HG03066 (cell line): ENCODE results near the gene DIS3L2.

Source experiments
- ATAC-seq: cut with Tn5 transposase; IDR thresholded peaks from one replicate; pipeline ENCODE4 v1.9.1; 2021; ENCODE audit warnings: low read depth; ENCODE audit not compliant: unreplicated experiment

The DIS3L2 gene

DNA sequence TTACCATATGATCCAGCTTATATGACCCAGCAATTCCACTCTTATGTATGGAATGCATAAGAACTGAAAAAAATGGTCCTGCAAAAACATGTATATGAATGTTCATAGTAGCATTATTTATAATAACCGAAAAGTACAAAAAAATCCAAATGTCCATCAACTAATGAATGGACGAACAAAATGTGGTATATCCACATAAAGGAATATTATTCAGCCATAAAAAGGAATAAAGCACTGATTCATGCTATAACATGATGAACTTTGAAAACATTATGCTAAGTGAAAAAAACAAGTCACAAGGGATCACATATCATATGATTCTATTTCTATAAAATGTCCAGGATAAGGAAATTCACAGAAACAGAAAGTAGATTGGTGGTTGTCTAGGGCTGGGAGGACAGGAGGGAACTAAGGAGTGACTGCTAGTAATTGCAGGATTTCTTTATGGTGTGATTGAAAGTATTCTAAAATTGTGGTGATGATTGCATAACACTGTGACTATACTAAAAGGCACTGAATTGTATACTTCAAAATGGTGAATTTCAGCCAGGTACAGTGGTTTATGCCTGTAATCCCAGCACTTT is 10.0 kb upstream of the DIS3L2 start:
- no peak for ATAC-seq

DNA sequence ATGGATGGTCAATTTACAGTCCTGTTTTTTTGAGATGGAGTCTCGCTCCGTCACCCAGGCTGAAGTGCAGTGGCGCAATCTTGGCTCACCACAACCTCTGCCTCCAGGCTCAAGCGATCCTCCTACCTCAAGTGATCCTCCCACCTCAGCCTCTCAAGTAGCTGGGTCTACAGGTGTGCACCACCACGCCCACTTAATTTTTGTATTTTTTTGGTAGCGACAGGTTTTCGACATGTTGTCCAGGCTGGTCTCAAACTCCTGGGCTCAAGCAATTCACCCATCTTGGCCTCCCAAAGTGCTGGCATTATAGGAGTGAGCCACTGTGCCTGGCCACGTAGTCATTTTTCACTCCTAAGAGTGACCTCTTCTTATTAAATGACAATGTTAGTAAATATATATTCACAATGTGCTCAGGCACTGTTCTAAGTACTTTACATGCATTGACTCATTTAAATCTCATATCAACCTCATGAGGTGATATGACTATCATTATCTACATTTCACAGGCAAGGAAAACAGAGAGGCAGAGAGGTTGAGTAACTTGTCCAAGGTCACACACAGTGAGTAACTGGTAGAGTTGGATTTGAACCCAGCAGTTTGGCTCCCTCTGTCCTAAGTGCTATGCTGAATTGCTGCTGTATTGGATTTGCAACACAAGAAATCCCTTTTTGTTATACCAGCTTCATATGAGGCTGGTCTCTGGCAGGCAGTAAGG is 5.6 kb upstream of the DIS3L2 start:
- no peak for ATAC-seq

DNA sequence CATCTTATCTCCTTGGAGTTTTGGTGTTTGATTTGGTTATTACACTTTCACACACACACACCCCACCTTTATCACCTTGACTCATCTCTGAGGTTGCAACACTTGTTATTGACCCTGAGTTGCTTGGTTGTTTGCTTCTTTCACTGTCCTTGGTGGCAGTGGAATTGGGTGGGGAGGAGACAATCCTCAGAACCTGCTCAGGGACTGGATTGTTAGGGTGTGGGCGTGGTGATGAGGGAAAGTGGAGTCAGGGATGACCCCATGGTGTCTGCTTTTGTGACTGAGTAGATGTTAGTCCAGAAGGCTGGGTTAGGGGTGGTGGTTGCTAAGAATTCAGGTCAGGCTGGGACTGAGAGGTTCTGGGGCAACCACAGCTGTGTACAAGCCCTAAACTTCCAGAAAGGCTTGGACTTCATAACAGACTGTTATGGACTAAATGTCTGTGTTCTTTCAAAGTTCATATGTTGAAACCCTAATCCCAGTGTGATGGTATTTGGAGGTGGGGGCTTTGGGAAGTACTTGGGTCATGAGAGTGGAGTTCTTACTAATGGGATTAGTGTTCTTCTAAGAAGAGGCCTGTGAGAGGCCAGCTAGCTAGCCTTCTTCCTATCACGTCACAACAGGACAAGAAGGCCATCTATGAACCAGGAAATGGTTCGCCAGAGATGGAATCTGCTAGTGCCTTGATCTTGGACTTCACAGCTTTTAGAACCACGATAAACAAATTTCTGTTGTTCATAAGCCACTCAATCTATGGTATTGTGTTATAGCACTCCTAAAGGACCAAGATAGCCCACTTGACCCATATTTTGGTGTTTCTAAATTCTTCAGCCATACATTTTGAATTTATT is 3.4 kb upstream of the DIS3L2 start:
- ATAC-seq: no peak

DNA sequence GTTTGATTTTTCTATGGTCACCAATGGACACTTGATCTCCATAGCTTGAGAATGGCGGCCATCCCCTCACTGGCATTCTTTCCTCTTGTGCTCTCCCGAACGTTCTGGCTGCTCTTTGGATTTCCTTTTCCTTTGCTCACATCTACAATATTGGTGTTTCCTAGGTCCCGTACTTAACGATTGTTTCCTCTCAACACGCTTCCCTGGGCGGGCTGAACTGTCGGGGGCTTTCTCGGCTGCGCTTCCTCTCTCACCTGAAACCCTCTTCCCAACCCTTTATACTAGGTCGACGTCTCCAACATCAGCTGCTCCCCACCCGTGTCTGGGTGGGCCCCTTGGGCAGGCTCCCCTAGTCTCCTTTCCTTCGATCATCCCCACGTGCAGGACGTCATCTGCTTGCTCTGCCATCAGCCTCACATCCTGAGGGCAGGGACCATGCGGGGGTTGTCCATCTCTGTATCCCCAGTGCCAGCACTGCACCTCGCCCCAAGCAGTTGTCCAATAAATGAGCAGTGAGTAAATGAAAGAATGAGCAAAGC is 634 bp upstream of the DIS3L2 start:
- ATAC-seq: no peak

DNA sequence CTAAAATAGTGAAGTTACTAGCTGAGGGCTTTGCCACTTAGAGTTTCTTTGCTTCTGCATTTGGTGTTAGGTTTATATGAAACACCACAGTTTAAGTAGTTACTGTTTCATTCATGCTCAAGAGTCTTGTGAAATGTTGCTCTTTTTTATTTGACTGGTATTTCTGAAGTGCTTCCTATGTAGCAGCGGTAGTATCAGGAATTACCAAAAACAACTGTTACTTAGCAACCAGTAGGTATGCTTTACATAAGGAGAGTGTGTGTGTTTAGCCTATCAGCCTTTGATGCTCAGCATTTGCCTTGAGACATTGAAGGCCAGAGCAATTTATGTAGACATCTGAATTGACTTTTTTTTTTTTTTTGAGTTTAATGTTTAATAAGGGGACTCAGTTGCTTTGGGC is 3.6 kb downstream of the DIS3L2 start:
- no peak for ATAC-seq

DNA sequence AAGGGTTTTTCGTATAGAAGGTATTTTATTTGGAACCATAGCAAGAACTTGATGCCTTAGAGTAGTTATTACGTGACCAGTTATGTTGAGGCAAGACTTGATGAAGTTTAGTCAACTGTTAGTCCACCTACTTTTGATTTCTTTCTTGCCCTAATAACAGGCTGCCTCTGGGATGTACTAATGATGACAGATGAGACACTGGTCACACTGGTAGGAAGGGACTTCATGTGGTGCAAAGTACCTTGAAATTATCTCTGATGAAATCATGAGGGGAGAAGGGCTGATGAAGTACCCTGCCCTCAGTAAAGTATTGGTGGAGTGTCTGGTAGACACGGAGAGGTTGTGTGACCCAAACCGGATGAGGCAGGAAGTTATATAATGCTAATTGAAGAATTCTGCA is 5.4 kb downstream of the DIS3L2 start:
- ATAC-seq: no peak

DNA sequence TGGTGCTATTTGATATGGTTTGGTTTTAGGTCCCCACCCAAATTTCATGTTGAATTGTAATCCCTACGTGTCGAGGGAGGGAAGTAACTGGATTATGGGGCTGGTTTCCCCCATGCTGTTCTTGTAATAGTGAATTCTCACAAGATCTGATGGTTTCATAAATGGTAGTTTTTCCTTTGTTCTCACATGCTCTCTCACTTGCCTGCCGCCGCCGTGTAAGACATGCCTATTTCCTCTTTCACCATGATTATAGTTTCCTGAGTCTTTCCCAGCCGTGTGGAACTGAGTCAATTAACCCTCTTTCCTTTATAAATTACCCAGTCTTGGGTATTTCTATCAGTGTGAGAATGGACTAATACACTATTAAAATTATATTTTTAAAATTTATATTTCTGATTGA is 7.3 kb downstream of the DIS3L2 start:
- no peak for ATAC-seq

DNA sequence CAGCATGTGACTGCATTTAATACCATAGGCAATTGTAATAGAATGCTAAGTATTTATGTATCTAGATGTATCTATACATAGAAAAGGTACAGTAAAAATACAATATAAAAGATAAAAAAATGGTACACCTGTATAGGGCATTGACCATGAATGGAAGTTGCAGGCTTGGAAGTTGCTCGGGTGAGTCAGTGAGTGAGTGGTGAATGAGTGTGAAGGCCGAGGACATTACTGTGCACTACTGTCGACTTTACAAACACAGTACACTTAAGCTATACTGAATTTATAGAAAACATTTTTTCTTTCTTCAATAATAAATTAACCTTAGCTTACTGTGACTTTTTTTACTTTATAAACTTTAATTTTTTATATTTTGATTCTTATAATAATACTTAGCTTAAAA is 8.9 kb downstream of the DIS3L2 start:
- no peak for ATAC-seq

DNA sequence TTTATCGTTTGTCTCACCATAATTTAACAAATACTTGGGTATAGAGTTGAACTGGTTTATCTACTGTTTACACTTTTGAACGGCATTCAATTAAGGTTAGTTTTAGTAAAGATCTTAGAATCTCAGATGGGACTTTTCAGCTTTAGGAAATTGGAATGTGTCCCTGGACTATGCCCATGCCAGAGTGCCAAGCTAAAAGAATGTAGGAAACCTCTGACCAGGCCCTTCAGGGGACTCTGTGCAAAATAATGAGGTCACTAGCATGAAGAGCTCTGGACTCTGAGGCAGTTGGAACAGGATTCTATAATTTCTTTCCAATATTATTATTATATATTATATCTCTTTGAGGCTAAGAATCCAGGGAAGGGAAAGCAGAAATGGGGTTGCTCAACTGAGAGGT is 13.5 kb downstream of the DIS3L2 start:
- no peak for ATAC-seq

DNA sequence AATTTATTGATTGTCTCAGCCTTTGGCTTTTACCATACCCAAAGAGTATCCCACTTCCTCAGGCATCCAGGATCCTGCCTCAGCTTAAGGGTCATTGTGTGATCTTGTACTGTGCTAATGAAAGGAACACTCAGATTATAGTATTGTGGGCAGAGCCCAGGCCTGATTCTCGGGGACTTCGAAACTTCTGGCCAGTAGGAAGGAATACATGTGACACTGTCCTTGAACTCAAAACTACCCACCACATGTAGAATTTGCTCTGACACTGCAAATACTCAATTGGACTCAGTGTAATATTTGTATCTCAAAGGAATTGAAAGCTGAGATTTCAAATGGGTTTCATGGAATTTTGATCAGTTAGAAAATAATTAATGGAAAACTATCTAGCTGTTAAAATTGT is 15.9 kb downstream of the DIS3L2 start:
- no peak for ATAC-seq

DNA sequence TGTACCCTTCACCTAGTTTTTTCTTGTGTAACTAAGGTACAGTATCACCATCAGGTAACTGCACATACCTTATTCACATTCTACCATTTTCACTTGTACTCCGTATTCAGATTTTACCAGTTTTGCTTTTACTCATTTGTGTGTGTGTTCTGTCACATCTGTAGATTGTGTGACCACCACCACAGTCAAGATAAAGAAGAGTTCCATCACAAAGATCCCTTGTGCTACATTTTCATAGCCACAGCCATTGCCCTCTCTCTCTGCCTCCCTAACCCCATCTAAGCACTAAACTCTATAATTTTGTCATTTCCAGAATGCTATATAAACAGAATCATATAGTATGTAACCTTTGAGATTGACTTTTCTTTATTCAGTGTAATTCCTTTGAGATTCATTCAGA is 23.5 kb downstream of the DIS3L2 start:
- no peak for ATAC-seq

DNA sequence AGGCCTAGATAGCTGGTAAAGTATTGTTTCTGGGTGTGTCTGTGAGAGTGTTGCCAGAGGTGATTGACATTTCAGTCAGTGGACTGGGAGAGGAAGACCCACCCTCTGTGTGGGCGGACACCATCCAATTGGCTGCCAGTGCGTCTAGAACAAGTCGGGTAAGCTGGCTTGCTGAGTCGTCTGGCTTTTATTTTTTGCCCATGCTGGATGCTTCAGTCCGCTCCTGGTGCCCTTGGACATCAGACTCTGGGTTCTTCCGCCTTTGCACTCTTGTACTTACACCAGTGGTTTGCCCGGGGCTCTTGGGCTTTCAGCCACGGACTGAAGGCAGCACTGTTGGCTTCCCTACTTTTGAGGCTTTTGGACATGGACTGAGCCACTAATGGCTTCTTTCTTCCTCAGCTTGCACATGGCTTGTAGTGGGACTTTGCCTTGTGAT is 24.3 kb downstream of the DIS3L2 start:
- ATAC-seq: no peak

DNA sequence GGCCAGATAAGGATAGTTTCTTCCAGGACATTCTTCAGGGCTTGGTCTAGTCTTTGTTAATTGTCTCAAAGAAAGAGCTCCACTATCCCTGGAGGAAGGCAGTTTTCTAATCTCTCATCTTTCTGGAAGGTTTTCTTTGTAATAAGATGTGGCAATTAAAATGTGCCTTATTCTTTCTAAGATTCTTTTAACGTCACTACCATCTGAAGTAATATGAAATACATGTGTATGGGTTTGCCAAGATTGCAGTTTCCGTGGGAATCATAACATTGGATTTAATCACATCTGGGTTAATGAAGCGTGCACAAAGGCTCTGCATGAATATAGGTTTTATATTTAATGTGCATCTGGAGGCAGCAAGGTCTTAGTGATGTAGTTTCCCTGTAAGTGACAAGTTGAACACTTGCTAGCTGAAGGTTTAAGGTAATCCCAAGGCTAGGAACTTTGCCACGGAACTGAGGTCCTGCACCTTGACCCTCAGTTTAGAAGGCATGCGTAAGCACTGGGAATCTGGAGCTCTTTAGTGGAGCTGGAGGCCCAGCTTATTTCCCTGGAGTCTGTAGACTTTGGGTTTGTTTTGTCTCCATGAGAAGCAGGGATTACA is 25.7 kb downstream of the DIS3L2 start:
- no peak for ATAC-seq

DNA sequence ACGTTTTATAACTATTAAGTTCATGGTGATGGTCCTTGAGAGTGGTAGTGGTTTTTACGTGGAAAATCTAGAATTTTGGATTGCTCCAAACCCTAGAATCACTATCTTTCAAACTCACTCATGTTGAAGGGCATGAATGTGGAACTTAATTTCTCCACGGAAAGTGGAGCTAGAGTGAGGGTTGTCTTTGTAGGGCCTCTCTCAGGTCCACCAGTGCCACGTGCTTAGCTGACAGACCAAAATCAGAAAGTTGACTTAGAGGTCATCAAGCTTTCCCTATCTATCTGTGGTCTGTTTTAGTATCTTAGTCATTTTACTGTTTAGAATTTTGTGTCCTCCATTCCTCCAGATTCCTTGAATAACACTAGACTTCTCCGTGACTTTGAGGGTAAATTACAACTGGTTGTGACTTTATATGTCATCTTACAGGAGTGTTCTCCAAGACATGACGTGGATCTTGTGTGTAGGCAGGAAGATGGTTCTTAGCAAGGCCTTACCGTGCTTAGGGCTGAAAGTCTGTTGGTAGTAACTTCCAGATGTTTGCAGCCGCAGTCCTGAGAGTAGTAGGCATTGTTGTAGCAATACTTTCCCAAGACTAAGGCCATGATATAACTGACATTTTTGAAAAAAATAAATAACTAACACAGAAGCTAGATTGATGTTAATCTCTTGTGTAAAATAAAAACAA is 26.8 kb downstream of the DIS3L2 start:
- ATAC-seq: no peak

DNA sequence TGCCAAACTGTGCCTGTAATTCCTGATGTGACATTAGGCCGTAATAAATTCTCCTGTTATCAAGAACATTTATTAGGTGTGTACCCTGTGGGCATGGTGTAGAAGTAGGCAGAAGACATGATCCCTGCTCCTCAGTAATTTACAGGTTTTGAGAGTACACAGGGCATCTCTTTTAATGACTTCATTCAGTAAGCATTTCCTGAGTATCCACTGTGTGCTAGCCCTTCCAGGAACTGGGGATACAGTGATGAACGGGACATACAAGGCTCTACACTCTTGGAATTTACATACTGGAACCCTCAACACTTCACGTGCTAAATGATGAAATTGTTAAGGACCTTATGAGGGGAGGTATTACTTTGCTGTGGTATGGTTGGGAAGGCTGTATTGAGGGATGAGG is 30.2 kb downstream of the DIS3L2 start:
- ATAC-seq: no peak

DNA sequence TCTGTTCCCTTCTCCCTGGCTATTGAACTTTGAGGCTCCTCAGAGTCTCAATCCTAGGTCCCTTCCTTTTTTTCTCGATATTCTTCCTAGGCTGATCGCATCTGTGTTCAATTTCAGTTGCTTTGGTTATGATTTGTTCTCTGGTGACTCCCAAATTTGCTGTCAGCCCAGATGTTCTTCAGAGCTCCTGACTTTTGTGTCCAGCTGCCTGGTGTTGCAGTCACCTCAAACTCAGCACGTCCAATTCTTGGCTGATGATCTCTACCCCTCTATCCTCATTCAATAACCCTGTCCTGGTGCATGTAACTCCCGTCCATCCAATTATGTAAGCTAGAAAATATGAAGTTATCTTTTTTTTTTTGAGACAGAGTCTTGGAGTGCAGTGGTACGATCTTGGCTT is 31.4 kb downstream of the DIS3L2 start:
- ATAC-seq: no peak

DNA sequence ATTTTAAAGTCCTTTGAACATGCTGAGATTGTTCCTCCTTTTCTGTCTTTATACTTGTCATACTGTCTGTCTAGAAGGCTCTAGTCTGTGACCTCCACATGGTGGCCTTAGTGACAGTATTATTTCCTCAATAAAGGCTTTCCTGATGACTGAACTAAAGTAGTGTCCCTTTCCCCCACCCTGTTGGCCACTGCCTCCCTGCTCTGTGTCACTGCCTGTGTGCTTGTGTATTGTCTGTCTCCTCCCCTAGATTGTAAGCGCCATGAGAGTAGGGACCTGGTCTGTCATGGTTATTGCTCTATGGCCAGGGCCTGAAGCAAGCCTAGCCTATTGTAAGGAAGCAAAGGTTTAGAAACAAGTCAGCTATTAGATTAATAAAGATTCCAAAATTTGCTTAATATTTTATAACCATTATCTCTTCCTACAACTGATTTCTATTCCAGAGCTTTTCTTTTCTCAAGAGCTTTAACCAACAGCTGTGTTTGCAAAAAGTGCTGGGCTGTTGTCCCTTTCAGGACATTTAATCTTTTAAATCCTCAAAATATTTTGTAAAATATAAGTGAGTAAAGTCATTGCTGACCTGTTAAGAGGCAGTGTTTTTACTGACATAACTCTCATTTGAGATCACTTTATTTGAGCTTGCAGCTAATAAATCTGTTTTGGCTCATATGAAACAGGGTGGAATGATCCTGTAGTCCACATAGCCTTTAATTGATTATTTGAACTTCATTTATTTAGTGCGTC is 35.5 kb downstream of the DIS3L2 start:
- no peak for ATAC-seq

DNA sequence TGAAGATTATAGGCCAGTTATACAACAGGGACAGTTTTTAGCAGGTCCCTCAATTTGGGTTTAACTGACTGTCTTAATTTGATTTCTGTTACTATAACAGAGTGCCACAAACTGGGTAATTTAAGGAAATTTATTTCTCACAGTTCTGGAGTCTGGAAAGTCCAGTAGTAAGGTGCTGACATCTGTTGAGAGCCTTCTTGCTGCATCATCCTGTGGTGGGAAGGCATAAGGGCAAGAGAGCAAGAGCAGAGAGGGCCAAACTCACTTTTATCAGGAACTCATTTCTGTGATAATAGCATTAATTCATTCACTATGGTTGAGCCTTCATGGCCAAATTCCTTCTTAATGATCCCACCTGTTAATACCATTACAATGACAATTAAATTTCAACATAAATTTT is 36.5 kb downstream of the DIS3L2 start:
- no peak for ATAC-seq

DNA sequence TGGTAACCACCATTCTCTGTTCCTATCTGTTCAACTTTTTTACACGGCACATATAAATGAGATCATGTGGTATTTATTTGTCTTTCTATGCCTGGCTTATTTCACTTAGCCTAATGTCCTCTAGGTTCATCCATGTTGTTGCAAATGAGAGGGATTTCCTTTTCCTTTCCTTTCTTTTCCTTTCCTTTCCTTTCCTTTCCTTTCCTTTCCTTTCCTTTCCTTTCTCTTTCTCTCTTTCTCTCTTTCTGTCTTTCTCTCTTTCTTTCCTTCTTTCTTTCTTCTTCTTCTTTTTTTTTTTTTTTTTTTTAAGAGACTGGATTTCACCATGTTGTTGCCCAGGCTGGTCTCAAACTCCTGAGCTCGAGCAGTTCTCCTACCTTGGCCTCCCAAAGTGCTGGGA is 38.9 kb downstream of the DIS3L2 start:
- no peak for ATAC-seq

DNA sequence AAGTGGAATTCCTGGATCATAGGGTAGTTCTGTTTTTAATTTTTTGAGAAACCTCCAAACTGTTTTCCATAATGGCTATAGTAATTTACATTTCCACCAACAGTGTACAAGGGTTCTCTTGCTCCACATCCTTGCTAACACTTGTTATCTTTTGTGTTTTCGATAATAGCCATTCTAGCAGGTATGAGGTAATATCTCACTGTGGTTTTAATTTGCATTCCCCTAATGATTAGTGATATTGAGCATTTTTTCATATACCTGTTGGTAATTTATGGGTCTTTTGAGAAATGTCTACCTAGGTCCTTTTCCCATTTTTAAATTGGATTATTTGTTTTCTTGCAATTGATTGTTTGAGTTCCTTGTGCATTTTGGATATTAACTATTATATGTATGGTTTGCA is 39.6 kb downstream of the DIS3L2 start:
- no peak for ATAC-seq
